Muscle of back (tissue), 11 donors: Measurements from ENCODE around the gene PGA3. TPM values are rescaled to one million over a fixed set of nuclear protein-coding genes. Genes with fewer than 3 reads are reported as not detected.
"Not testable (repeated sequence)": the region's sequence is repeated elsewhere in the genome, so short reads cannot be mapped to it uniquely, and the experiment has no call there.

ENCODE experiments used
- DNase-seq, 3 donors: peaks; one replicate each; pipeline versions ENCODE4 v3.0.0 to v3.0.0-alpha.2; 2013
- polyA plus RNA-seq, 10 donors: library from polyadenylated mRNA; unstranded; fragments of 120-200 nt; gene quantifications; one replicate each; pipeline ENCODE4 v1.2.1, GENCODE V29; 2013; ENCODE audit not compliant: insufficient read length in 10 of 10

PGA3 gene
- polyA plus RNA-seq, 10 donors = 0.27 to 1.8 (median 0.67) TPM; not detected in 1

- DNase-seq = not testable (repeated sequence)
Measured at GRCh38 chr11:61207636-61208310, 4.5 kb downstream of the PGA3 start.

DNA sequence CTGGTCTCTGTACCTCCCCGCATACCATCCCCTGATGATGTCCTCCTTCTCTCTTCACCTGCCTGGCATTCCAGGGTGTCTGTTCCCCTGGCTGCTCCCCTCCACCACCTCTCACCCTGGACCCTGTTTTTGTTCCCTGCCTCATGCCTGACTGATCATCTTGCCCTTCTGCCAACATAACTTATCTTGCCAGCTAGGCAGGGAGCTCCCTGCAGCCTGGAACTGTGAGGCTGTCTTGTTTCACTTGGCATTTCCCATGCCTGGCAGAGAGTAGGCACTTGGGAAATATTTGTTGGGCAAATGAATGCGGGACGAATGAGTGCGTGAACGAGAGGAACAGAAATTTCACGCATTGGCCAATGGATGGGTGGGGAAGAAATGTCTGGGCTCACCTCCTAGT lies 7.3 kb downstream of the PGA3 start:
- DNase-seq = not testable (repeated sequence)

DNA sequence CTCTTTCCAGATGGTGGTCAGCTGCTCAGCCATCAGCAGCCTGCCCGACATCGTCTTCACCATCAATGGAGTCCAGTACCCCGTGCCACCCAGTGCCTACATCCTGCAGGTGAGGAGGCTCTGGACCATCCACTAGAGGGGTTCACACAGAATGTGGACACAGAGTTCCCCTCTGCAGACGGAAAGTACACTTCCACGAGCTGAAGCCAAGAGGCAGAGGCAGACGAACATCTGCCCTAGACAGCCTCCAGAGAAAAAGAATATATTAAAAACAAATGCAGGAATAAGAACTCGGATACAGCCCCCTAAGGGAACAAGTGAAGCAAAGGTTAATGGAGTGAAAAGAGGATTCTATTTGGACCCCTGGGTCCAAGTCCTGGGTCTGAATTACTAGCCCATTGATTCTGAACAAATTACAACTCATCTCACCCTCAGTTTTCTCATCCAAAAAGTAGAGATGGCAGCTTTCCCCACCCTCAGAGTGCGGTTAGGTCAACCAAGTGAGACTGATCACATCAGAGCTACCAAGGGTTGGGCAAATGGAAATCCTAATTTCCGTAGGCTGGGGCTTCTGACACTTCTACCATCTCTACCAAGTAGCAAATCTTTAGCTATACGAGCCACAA lies 8.1 kb downstream of the PGA3 start:
- not testable (repeated sequence) for DNase-seq

GRCh38 chr11:61212202-61212601 lies 8.9 kb downstream of the PGA3 start:
- DNase-seq = not testable (repeated sequence)

- not testable (repeated sequence) for DNase-seq
Measured at GRCh38 chr11:61213711-61214324, 10.5 kb downstream of the PGA3 start.

DNA sequence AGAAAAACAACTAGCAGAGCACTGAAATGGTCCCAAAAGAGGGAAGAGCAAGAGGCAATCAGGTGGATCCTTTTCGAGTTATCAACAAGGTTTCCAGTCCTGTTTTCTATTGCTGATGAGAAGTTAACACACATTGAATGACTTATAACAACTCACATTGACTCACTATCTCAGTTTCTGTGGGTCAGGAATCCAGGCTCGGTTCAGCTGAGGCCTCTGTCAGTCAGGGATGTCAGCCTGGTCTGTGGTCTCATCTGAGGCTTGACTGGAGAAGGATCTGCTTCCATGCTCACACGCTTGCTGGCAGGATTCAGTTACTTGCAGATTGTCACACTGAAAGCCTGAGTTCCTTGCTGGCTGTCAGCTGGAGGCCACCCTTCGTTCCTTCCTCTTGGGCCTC lies 15.0 kb downstream of the PGA3 start:
- not testable (repeated sequence) for DNase-seq

GRCh38 chr11:61219016-61219415 lies 15.7 kb downstream of the PGA3 start:
- DNase-seq = not testable (repeated sequence)

GRCh38 chr11:61222047-61222446 lies 18.7 kb downstream of the PGA3 start, which contains the start of gene PGA4:
PGA4 (plus strand) TSS chr11:61222347; CDS start chr11:61222401, 54 bp downstream.
- DNase-seq = not testable (repeated sequence)

DNA sequence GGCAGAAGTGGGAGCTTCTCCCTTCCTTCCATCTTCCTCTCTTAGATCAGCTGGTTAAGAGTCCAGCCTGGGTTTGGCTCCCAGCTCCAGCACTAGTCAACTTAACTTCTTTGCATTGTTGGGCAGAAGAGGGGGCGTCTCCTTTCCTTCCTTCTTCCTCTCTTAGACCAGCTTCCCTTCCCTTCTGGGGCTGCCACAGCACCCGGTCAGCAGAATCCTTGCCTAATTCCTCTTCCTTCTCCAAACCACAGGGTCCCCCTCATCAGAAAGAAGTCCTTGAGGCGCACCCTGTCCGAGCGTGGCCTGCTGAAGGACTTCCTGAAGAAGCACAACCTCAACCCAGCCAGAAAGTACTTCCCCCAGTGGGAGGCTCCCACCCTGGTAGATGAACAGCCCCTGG lies 19.4 kb downstream of the PGA3 start:
- DNase-seq = not testable (repeated sequence)

- not testable (repeated sequence) for DNase-seq
Measured at GRCh38 chr11:61226457-61227137, 23.3 kb downstream of the PGA3 start.

- not testable (repeated sequence) for DNase-seq
Measured at GRCh38 chr11:61229458-61229857, 26.1 kb downstream of the PGA3 start.

DNA sequence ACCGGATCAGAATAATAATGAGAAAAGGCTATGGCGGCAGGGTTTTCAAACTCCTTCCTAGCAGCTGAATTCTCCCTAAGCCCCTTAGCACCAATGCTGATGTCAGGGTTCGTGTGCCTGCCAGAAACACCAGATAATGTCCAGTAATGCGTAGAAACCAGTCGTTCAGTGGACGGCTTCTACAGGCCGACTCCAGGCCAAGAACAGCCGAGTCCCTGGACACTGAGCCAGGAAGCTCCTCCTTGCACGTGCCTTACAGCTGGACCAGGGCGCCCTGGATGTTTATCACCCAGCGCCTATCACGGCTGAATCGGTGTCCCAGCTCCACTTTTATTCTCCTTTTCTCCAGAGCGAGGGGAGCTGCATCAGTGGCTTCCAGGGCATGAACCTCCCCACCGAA lies 27.7 kb downstream of the PGA3 start:
- not testable (repeated sequence) for DNase-seq

DNA sequence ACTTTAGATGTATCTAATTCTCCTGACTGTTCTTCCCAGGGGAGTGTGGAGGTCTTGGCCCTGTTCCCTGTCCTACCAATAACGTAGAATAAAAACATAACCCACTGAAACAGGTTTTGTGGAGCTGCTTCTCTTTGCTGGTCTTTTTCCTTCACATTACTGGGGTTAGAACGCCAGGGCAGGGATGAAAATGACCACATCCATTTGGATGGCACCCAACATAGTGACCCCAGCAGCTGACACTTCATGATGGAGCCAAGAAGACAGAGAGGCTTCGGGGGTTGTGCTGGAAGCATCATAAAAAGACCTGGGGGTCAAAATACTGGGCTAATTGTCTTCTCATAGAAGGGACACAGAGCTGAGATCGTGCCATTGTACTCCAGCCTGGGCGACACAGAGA lies 28.3 kb downstream of the PGA3 start:
- not testable (repeated sequence) for DNase-seq

DNA sequence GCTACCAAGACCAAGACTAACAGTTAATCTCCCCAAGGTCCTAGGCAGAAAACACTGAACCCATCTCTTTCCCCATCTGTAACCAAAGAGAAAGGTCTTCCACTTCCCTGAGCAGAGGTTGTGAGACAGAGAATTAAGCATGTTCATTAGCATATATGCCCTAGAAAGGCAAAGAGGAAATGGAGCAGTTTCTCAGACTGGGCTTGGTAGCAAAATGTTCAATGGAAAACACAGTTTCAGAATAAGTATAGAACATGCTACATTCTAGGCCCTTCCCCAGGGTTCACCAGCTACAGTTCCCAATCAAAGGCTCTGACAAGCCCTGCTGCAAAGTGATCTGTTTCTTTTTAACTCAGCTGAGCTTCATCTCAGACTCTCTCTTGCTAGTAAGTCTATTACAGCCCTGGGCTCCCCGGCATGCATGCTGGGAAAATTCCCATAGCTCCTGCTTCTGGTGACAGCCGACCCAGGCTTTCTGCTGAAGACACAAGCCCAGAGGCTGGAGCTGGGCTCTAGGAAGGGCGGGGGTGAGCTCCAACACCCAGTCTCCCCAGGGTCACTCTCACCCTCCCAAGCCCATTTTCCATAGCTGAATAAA lies 29.3 kb downstream of the PGA3 start:
- DNase-seq = not testable (repeated sequence)

GRCh38 chr11:61237130-61237529 lies 33.8 kb downstream of the PGA3 start:
- DNase-seq = not testable (repeated sequence)

- DNase-seq = not testable (repeated sequence)
Measured at GRCh38 chr11:61240288-61240687, 37.0 kb downstream of the PGA3 start.

GRCh38 chr11:61240875-61241274 lies 37.6 kb downstream of the PGA3 start, which contains the start of gene PGA5:
PGA5 (plus strand) TSS chr11:61241175; CDS start chr11:61241227, 52 bp downstream.
- not testable (repeated sequence) for DNase-seq

GRCh38 chr11:61241526-61241925 lies 38.2 kb downstream of the PGA3 start:
- not testable (repeated sequence) for DNase-seq

GRCh38 chr11:61245284-61245964 lies 42.1 kb downstream of the PGA3 start:
- not testable (repeated sequence) for DNase-seq

DNA sequence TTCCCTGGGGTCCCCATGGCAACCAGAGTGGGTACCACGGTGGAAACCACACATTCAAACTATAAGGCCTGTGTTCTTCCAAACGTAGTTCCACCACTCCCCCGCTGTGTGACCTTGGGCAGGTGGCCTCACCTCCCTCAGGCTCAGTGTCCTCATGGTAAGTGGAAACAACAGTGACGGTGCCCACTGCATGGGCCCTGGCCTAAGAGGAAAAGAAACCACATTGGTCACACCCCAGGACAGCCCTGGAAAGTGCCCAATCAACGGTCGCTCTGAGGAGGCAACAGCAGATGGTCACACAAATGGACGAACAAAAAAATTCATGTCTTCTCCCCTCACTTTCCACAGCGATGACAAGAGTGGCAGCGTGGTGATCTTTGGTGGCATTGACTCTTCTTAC lies 44.8 kb downstream of the PGA3 start:
- DNase-seq = not testable (repeated sequence)

DNA sequence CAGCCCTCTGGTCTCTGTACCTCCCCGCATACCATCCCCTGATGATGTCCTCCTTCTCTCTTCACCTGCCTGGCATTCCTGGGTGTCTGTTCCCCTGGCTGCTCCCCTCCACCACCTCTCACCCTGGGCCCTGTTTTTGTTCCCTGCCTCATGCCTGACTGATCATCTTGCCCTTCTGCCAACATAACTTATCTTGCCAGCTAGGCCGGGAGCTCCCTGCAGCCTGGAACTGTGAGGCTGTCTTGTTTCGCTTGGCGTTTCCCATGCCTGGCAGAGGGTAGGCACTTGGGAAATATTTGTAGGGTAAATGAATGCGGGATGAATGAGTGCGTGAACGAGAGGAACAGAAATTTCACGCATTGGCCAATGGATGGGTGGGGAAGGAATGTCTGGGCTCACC lies 45.9 kb downstream of the PGA3 start:
- not testable (repeated sequence) for DNase-seq
